BLaER1 treated with 17β-estradiol and CSF1 and Interleukin-3, amounts not matched to agents 10 nM and 100 nM (cell line): ENCODE data around the gene TCF19.

Experiments
- H3K27ac ChIP-seq, 11 experiments: shearing (Covaris generic); formaldehyde crosslinking; 2 replicates each; pipeline ENCODE4 v1.8.1; 2022
- H3K27me3 ChIP-seq, 11 experiments: shearing (Covaris generic); formaldehyde crosslinking; 2 replicates each; pipeline ENCODE4 v1.8.1; 2022
- H3K36me3 ChIP-seq, 11 experiments: shearing (Covaris generic); formaldehyde crosslinking; 2 replicates each; pipeline ENCODE4 v1.8.1; 2022
- H3K4me1 ChIP-seq, 10 experiments: shearing (Covaris generic); formaldehyde crosslinking; 2 replicates each; pipeline ENCODE4 v1.8.1; 2022
- H3K4me2 ChIP-seq, 11 experiments: shearing (Covaris generic); formaldehyde crosslinking; 2 replicates each; pipeline ENCODE4 v1.8.1; 2022
- H3K4me3 ChIP-seq, 10 experiments: shearing (Covaris generic); formaldehyde crosslinking; 2 replicates each; pipeline ENCODE4 v1.8.1; 2022
- H3K9ac ChIP-seq, 11 experiments: shearing (Covaris generic); formaldehyde crosslinking; 2 replicates each; pipeline ENCODE4 v1.8.1; 2022
- H3K9me3 ChIP-seq, 11 experiments: shearing (Covaris generic); formaldehyde crosslinking; replicated peaks in 1 of 11; 2 replicates each; pipeline ENCODE4 v1.8.1; 2022
- H4K20me1 ChIP-seq, 11 experiments: shearing (Covaris generic); formaldehyde crosslinking; 2 replicates each; pipeline ENCODE4 v1.8.1; 2022
- Cebpa-rat ChIP-seq, 11 experiments: shearing (Covaris generic); IDR thresholded peaks; 2 replicates each; pipeline ENCODE4 v1.8.1; 2022

TCF19 gene

DNA sequence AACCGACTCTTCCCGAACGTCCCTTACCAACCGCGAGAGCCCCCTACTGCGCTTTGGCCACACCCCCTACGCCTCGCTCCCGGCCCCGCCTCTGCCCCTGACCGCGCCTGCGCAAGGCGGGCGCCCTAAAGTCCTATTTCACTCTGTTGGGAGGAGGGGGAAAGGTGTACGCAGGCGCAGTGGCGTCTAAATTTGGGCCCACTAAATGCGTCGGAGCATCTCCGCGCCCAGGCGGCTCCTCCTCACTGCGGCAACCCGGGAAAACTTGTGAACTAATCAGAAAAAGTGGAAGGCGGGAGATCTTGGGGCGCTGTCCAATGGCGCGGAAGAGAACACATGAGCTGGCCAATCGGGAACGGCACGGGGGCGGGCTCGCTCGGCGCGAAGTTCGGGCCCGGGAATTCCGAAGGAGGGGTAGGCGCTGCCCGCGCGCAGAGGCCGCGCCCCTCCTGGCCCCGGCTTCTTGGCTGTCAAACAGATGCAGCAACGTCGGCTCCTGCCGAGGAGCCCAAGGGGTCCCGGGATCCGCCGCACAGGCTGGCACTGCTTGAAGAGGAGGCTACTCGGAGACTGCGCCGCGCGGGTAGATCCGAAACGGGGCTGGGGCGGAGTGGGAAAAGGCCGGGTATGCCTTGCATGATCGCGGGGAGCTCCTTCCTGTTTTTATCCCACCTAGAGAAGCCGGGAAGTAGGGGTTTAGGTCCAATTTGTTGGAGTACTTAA, at the start of gene TCF19:
Gene TCF19 (plus strand): TSS at position 450 of the 723 bp plus-strand sequence. CDS start 881 bp downstream, outside the sequence.
- no peaks in the 10 kb centered on the region for H3K27me3 ChIP-seq
- H3K36me3 ChIP-seq, result peaks cover 18 to 61% (median 44%) of the 10 kb centered on the region in 11 experiments; a peak in 21 of 22 replicates
- peak within 1 kb of the TSS; percentile 70 to 92 (median 86) for H3K4me3 ChIP-seq
- H3K9ac ChIP-seq, result peak within 1 kb of the TSS; percentile 77 to 87 (median 83)
- no peaks in the 10 kb centered on the region for H3K9me3 ChIP-seq
- no peak for TF ChIP-seq Cebpa-rat (IDR thresholded peaks at IDR 0.05)
- H3K4me2 ChIP-seq, result peak within 1 kb of the TSS; percentile 92 to 99 (median 95)
- H3K4me1 ChIP-seq, result peaks cover 23 to 46% (median 36%) of the 10 kb centered on the region in 10 experiments
- peak within 1 kb of the TSS; percentile 38 to 82 (median 71); a peak in 19 of 22 replicates for H3K27ac ChIP-seq
- peaks cover 0 to 14% (median 0%) of the 10 kb centered on the region in 11 experiments; a peak in 3 of 22 replicates for H4K20me1 ChIP-seq

DNA sequence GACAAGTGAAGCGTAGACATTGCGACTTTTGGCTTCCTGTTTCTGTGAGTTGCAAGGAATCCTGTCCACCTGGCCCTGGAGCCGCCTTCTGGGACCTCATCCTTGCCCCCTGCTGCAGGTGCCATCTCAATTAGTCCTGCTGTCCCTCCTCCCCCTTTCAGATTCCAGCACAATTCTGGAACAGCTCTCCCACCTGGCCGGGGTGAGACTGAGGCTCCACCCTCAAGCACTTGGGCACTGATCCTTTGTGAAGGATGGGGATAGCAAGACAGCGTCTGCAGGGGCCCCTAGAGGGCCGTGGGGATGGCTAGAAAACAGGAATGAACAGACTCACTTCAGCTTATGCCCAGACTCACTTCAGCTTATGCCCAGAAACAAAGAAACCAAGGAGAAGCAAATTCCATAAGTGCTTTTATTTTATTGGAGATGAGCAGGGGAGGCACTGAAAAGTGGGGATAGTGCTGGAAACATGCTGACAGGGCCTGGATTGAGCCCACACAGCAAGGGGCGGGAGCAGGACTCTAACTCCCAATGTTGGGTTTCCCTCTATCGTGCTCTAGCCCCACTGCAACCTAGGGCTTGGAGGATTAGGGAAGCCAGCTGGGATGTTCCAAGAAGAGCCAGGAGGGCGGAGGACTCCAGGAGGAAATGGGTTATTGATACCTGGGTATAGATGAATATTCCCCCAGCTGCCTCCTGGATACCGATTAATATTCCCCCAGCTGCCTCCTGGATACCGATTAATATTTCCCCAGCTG, 47.4 kb upstream of the TCF19 start:
- no peak for TF ChIP-seq Cebpa-rat (IDR thresholded peaks at IDR 0.05)
- Histone ChIP-seq H3K9ac (no peak overlapping the region), H3K9me3 (no peaks in the 10 kb centered on the region), H3K27ac (no peak overlapping the region), H3K27me3 (no peaks in the 10 kb centered on the region), H3K4me1 (peaks cover 0 to 28% (median 0%) of the 10 kb centered on the region in 10 experiments; a peak in 7 of 20 replicates), H3K4me2 (no peak overlapping the region), H3K36me3 (no peaks in the 10 kb centered on the region), H3K4me3 (no peak overlapping the region), H4K20me1 (peaks cover 0 to 3% (median 0%) of the 10 kb centered on the region in 11 experiments; a peak in 1 of 22 replicates)

DNA sequence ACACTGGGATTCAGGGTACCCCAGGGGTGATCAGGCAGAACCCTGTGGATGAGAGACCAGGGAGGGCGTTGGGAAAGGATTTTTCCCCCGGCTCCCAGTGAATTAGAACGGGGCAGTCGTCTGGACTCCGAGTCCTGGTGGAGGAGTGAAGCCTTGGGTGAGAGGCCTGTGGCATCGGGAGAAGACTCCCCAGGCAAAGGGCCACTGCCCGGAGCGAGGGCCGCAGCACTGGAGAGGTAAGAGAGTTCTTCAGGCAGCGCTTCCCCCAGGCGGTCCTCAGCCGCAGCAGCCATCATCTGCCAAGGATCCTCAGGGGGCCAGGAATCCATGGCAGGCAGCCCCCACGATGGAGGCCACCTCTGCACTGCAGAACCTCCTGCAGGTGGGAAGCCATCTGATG, 46.7 kb upstream of the TCF19 start:
- H3K4me3 ChIP-seq, result no peak overlapping the region
- no peaks in the 10 kb centered on the region for H3K27me3 ChIP-seq
- no peak for TF ChIP-seq Cebpa-rat (IDR thresholded peaks at IDR 0.05)
- no peak overlapping the region for H3K4me2 ChIP-seq
- H3K27ac ChIP-seq, result no peak overlapping the region
- no peak overlapping the region for H3K9ac ChIP-seq
- H3K9me3 ChIP-seq, result no peaks in the 10 kb centered on the region
- peaks cover 0 to 3% (median 0%) of the 10 kb centered on the region in 11 experiments; a peak in 1 of 22 replicates for H4K20me1 ChIP-seq
- no peaks in the 10 kb centered on the region for H3K36me3 ChIP-seq
- H3K4me1 ChIP-seq, result peaks cover 0 to 29% (median 0%) of the 10 kb centered on the region in 10 experiments; a peak in 7 of 20 replicates

DNA sequence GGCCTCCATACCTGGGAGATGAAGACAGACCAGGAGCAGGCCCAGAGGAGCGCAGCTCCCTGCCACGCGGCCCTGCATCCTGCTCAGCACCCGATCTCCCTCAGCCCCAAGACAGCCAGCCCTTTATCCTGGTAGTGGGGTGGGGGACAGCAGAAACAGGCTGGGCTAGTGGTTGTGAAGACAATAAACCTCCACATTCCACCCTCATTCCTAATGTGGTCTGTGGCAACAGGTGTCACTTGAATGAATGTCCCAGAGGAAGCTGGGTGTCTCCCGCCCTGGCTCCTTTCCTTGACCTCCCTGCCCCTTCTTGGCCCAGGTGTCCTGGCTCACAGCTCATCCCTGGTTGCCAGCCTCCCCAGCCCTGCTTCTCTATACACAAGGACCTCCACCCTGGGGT, 45.9 kb upstream of the TCF19 start, which contains the start of gene C6orf15:
Gene C6orf15 (minus strand): TSS at position 98 of the 400 bp plus-strand sequence. CDS start 20 bp downstream, at position 78.
- peaks cover 0 to 29% (median 0%) of the 10 kb centered on the region in 10 experiments; a peak in 7 of 20 replicates for H3K4me1 ChIP-seq
- H3K27me3 ChIP-seq, result no peaks in the 10 kb centered on the region
- TF ChIP-seq Cebpa-rat (IDR thresholded peaks at IDR 0.05), result no peak
- H3K4me3 ChIP-seq, result no peak within 1 kb of the TSS
- H3K27ac ChIP-seq, result no peak within 1 kb of the TSS
- H3K9ac ChIP-seq, result no peak within 1 kb of the TSS
- no peaks in the 10 kb centered on the region for H3K9me3 ChIP-seq
- H4K20me1 ChIP-seq, result peaks cover 0 to 3% (median 0%) of the 10 kb centered on the region in 11 experiments; a peak in 1 of 22 replicates
- H3K36me3 ChIP-seq, result no peaks in the 10 kb centered on the region
- no peak within 1 kb of the TSS for H3K4me2 ChIP-seq

- Histone ChIP-seq H4K20me1 (peaks cover 0 to 3% (median 0%) of the 10 kb centered on the region in 11 experiments; a peak in 1 of 22 replicates), H3K4me2 (no peak overlapping the region), H3K9ac (no peak overlapping the region), H3K27me3 (no peaks in the 10 kb centered on the region), H3K9me3 (no peaks in the 10 kb centered on the region), H3K36me3 (no peaks in the 10 kb centered on the region), H3K4me3 (no peak overlapping the region), H3K4me1 (peaks cover 0 to 23% (median 0%) of the 10 kb centered on the region in 10 experiments; a peak in 6 of 20 replicates), H3K27ac (no peak overlapping the region)
- no peak for TF ChIP-seq Cebpa-rat (IDR thresholded peaks at IDR 0.05)
These were observed 44.4 kb upstream of the TCF19 start for GRCh38 chr6:31113861-31114540.

- Histone ChIP-seq H3K27me3 (no peaks in the 10 kb centered on the region), H3K9ac (no peak within 1 kb of the TSS), H3K4me2 (peak within 1 kb of the TSS in 3 of 11 experiments; percentile 24 to 52 (median 31); a peak in 4 of 22 replicates), H3K4me1 (peaks cover 0 to 18% (median 0%) of the 10 kb centered on the region in 10 experiments; a peak in 6 of 20 replicates), H3K9me3 (no peaks in the 10 kb centered on the region), H3K27ac (no peak within 1 kb of the TSS), H3K4me3 (no peak within 1 kb of the TSS), H4K20me1 (peaks cover 0 to 3% (median 0%) of the 10 kb centered on the region in 11 experiments; a peak in 1 of 22 replicates), H3K36me3 (no peaks in the 10 kb centered on the region)
- no peak for TF ChIP-seq Cebpa-rat (IDR thresholded peaks at IDR 0.05)
These were observed 43.9 kb upstream of the TCF19 start, which contains the start of gene PSORS1C1 for GRCh38 chr6:31114541-31114878. TSS of gene PSORS1C1 (plus strand) at chr6:31114800. CDS start at chr6:31129633, 14,833 bp downstream.

- no peaks in the 10 kb centered on the region for H3K36me3 ChIP-seq
- TF ChIP-seq Cebpa-rat (IDR thresholded peaks at IDR 0.05), result no peak
- peaks cover 0 to 3% (median 0%) of the 10 kb centered on the region in 11 experiments; a peak in 1 of 22 replicates for H4K20me1 ChIP-seq
- peaks cover 0 to 18% (median 0%) of the 10 kb centered on the region in 10 experiments; a peak in 6 of 20 replicates for H3K4me1 ChIP-seq
- H3K4me2 ChIP-seq, result peak overlapping the region in 3 of 11 experiments; percentile 24 to 52 (median 31); a peak in 4 of 22 replicates
- no peak overlapping the region for H3K4me3 ChIP-seq
- H3K9me3 ChIP-seq, result no peaks in the 10 kb centered on the region
- no peak overlapping the region for H3K9ac ChIP-seq
- no peak overlapping the region for H3K27ac ChIP-seq
- H3K27me3 ChIP-seq, result no peaks in the 10 kb centered on the region
These were observed 43.2 kb upstream of the TCF19 start for GRCh38 chr6:31114970-31115849.
